IMR-90 (cell line): Measurements from ENCODE around the gene COPA. TPM values are rescaled to one million over a fixed set of nuclear protein-coding genes. Genes with fewer than 3 reads are reported as not detected.

Experiments used
- ATAC-seq: fragments of 200-7000 bp; cut with Tn5 transposase; 2 replicates; pipeline ENCODE4 v1.9.1; 2020; ENCODE audit warnings: low read depth, mild to moderate bottlenecking, moderate library complexity
- BruUV-seq: library from RNA; stranded (reverse); fragments of 400-500 nt; replicated peaks from 2 replicates; lab custom pipeline; 2021; lab: Mats Ljungman, UMichigan
- CTCF ChIA-PET: fragments of 300-600 bp; formaldehyde crosslinking; extraction: SDS; loops from one replicate; lab custom pipeline; 2021; ENCODE audit warnings: antibody characterized with exemption; lab: Yijun Ruan, JAX
- POLR2A ChIA-PET: fragments of 300-600 bp; sonication (Branson Sonifier 250); formaldehyde crosslinking; loops from one replicate; lab custom pipeline; 2022; ENCODE audit warnings: antibody characterized with exemption; ENCODE audit not compliant: unreplicated experiment; lab: Charles Lee
- DNase-seq: peaks from one replicate; pipeline ENCODE4 v3.0.0; 2013
- H2AFZ ChIP-seq: replicated peaks from 2 replicates; pipeline ENCODE3; 2013; ENCODE audit warnings: low read length, mild to moderate bottlenecking; ENCODE audit not compliant: poor library complexity
- H2AK5ac ChIP-seq: 2 replicates; pipeline ENCODE4 v1.6.1; 2013; ENCODE audit warnings: low read depth, low read length, inconsistent platforms
- H2AK9ac ChIP-seq: replicated peaks from 2 replicates; pipeline ENCODE3; 2013; ENCODE audit warnings: mild to moderate bottlenecking, low read depth, low read length, moderate library complexity; ENCODE audit not compliant: poor library complexity
- H2BK120ac ChIP-seq: 2 replicates; pipeline ENCODE4 v1.6.1; 2013; ENCODE audit warnings: low read depth, low read length, inconsistent platforms
- H2BK15ac ChIP-seq: 3 replicates; pipeline ENCODE4 v1.6.1; 2013; ENCODE audit warnings: low read depth, low read length, inconsistent platforms
- H2BK20ac ChIP-seq: 2 replicates; pipeline ENCODE4 v1.6.1; 2013; ENCODE audit warnings: low read depth, mild to moderate bottlenecking, inconsistent platforms, low read length, moderate library complexity
- H2BK5ac ChIP-seq: 2 replicates; pipeline ENCODE4 v1.6.1; 2013; ENCODE audit warnings: mild to moderate bottlenecking, low read depth, low read length, inconsistent platforms; ENCODE audit not compliant: poor library complexity, severe bottlenecking
- H3K14ac ChIP-seq: replicated peaks from 2 replicates; pipeline ENCODE4 v1.6.1; 2013; ENCODE audit warnings: low read depth, low read length, inconsistent platforms
- H3K18ac ChIP-seq: 2 replicates; pipeline ENCODE4 v1.6.1; 2013; ENCODE audit warnings: low read depth, low read length, control low read depth
- H3K23ac ChIP-seq: 2 replicates; pipeline ENCODE4 v1.6.1; 2013; ENCODE audit warnings: low read depth, low read length, inconsistent platforms
- H3K27ac ChIP-seq: 2 replicates; pipeline ENCODE4 v1.5.1; 2013; ENCODE audit warnings: mild to moderate bottlenecking, control low read depth, low read length; ENCODE audit not compliant: insufficient read depth
- H3K27me3 ChIP-seq: 2 replicates; pipeline ENCODE4 v1.6.1; 2013; ENCODE audit warnings: low read length; ENCODE audit not compliant: control insufficient read depth, insufficient read depth
- H3K36me3 ChIP-seq: 2 replicates; pipeline ENCODE4 v1.6.1; 2013; ENCODE audit warnings: low read length, mixed read lengths; ENCODE audit not compliant: control insufficient read depth, insufficient read depth
- H3K4ac ChIP-seq: 2 replicates; pipeline ENCODE4 v1.6.1; 2013; ENCODE audit warnings: low read depth, low read length, inconsistent platforms
- H3K4me1 ChIP-seq: 2 replicates; pipeline ENCODE4 v1.6.1; 2013; ENCODE audit warnings: low read length, mixed read lengths; ENCODE audit not compliant: control insufficient read depth, insufficient read depth
- H3K4me2 ChIP-seq: 2 replicates; pipeline ENCODE4 v1.6.1; 2013; ENCODE audit warnings: low read depth, mild to moderate bottlenecking, control low read depth, low read length, moderate library complexity
- H3K4me3 ChIP-seq: 2 replicates; pipeline ENCODE4 v1.5.1; 2013; ENCODE audit warnings: low read depth, mild to moderate bottlenecking, control low read depth, low read length, moderate library complexity; ENCODE audit not compliant: insufficient read depth
- H3K56ac ChIP-seq: 2 replicates; pipeline ENCODE4 v1.6.1; 2013; ENCODE audit warnings: low read length, inconsistent platforms; ENCODE audit not compliant: insufficient read depth; ENCODE audit errors: extremely low read depth
- H3K79me1 ChIP-seq, 2 experiments: 2 replicates each; pipeline ENCODE4 v1.6.1; 2013; ENCODE audit warnings: low read length in 2 of 2, inconsistent platforms in 1 of 2, low read depth in 1 of 2
- H3K9ac ChIP-seq: 2 replicates; pipeline ENCODE4 v1.6.1; 2013; ENCODE audit warnings: low read depth, low read length, control low read depth
- H3K9me1 ChIP-seq: 2 replicates; pipeline ENCODE4 v1.6.1; 2013; ENCODE audit warnings: low read length, inconsistent platforms; ENCODE audit not compliant: insufficient read depth
- H3K9me3 ChIP-seq: 2 replicates; pipeline ENCODE4 v1.6.1; 2013; ENCODE audit warnings: low read length; ENCODE audit not compliant: control insufficient read depth, insufficient read depth
- H4K20me1 ChIP-seq: 2 replicates; pipeline ENCODE4 v1.6.1; 2013; ENCODE audit warnings: low read length, inconsistent platforms; ENCODE audit not compliant: insufficient read depth
- H4K5ac ChIP-seq: 2 replicates; pipeline ENCODE4 v1.6.1; 2013; ENCODE audit warnings: mild to moderate bottlenecking, low read depth, low read length, control low read depth
- H4K8ac ChIP-seq, 2 experiments: 2 replicates each; pipeline ENCODE4 v1.6.1; 2013; ENCODE audit warnings: low read depth in 2 of 2, low read length in 2 of 2, control low read depth in 1 of 2, inconsistent platforms in 1 of 2
- H4K91ac ChIP-seq: 2 replicates; pipeline ENCODE4 v1.6.1; 2013; ENCODE audit warnings: low read depth, low read length, inconsistent platforms; ENCODE audit not compliant: insufficient read depth
- BHLHE40 ChIP-seq: fragments of 150-350 bp; IDR thresholded peaks from 2 replicates; pipeline ENCODE4 v1.6.1; 2016; ENCODE audit warnings: mild to moderate bottlenecking, low read depth, low read length
- CEBPB ChIP-seq: IDR thresholded peaks from 2 replicates; pipeline ENCODE4 v1.6.1; 2012; ENCODE audit warnings: low read depth, low read length, improper control_type of control experiment
- FOS ChIP-seq: fragments of 150-350 bp; IDR thresholded peaks from 2 replicates; pipeline ENCODE4 v1.6.1; 2016; ENCODE audit warnings: low read depth, low read length
- MAFK ChIP-seq: IDR thresholded peaks from 2 replicates; pipeline ENCODE4 v1.6.1; 2012; ENCODE audit warnings: low read depth, low read length, improper control_type of control experiment
- MAZ ChIP-seq: IDR thresholded peaks from 2 replicates; pipeline ENCODE4 v1.6.1; 2012; ENCODE audit warnings: low read depth, mild to moderate bottlenecking, low read length, improper control_type of control experiment, moderate library complexity, borderline replicate concordance
- NFE2L2 ChIP-seq: fragments of 150-350 bp; IDR thresholded peaks from 2 replicates; pipeline ENCODE4 v1.6.1; 2016; ENCODE audit warnings: low read depth, mild to moderate bottlenecking, low read length
- POLR2A ChIP-seq: IDR thresholded peaks from 2 replicates; pipeline ENCODE4 v1.6.1; 2012; ENCODE audit warnings: mild to moderate bottlenecking, low read depth, low read length
- RAD21 ChIP-seq: IDR thresholded peaks from 2 replicates; pipeline ENCODE4 v1.6.1; 2012; ENCODE audit warnings: low read length, improper control_type of control experiment
- WGBS, 2 experiments: methylation state at CpG; one replicate each; pipeline versions ENCODE4 v1.1.5 to v1.1.7; 2013; ENCODE audit warnings: missing lambda C conversion rate in 2 of 2; ENCODE audit not compliant: insufficient read length in 1 of 2; ENCODE audit errors: extremely low coverage in 2 of 2; 5-methylcytosine and 5-hydroxymethylcytosine counted together
- dilution Hi-C: fragments of 300-500 bp; cut with HindIII; formaldehyde crosslinking; loops from one replicate; pipeline ENCODE4 v1.14.3; 2018; ENCODE audit warnings: low sequenced_read_pairs; ENCODE audit not compliant: unreplicated experiment
- in situ Hi-C: fragments of 300-500 bp; cut with MboI; formaldehyde crosslinking; loops from 3 replicates; pipeline ENCODE4 v1.14.3; 2019; ENCODE audit warnings: low sequenced_read_pairs, inconsistent platforms, mixed read lengths
- intact Hi-C: fragments of 100-400 bp; cut with micrococcal nuclease; formaldehyde crosslinking; loops from 2 replicates; pipeline ENCODE4 v1.10.0; 2022
- polyA plus RNA-seq, 3 experiments: library from polyadenylated mRNA; depleted of rRNA; stranded (reverse); fragments of >200 nt; gene quantifications; 2 replicates each; pipeline ENCODE4 v1.2.3, GENCODE V29; 2012; ENCODE audit warnings: low replicate concordance in 1 of 3
- total RNA-seq: library from RNA; depleted of rRNA; stranded (reverse); fragments of >200 nt; gene quantifications from 2 replicates; pipeline ENCODE4 v1.2.3, GENCODE V29; 2012

COPA gene
- total and polyA plus RNA-seq, 2 of the 4 experiments (the other 2 are of a cell fraction): 204 to 436 TPM

GRCh38 chr1:160308451-160309184 lies 34.4 kb downstream of the COPA start:
- H3K4me1 ChIP-seq: no peaks in the 10 kb centered on the region
- no peak overlapping the region for H3K9ac ChIP-seq
- H3K23ac ChIP-seq: no peak overlapping the region
- H2BK20ac ChIP-seq: no peak overlapping the region
- H3K4me2 ChIP-seq: no peak overlapping the region
- H4K91ac ChIP-seq: no peak overlapping the region
- intact Hi-C loops (no loop called here), dilution Hi-C loops (no loop called here), in situ Hi-C loops (no loop called here)
- DNase-seq (no peak), ATAC-seq (no peak)
- no peak overlapping the region for H2BK120ac ChIP-seq
- H2AK5ac ChIP-seq: no peak overlapping the region
- ChIA-PET POLR2A (no interaction called here), CTCF (interaction anchor here (0.8 to 1.6 kb wide), 3 partner anchors 8 to 17 kb away, joined by 3 to 5 read pairs (median 3); no protein-coding TSS in a partner anchor)
- peaks cover 31% of the 10 kb centered on the region in 2 experiments for H3K79me1 ChIP-seq
- no TSS peak for BruUV-seq
- H3K4me3 ChIP-seq: no peak overlapping the region
- peaks cover 63% of the 10 kb centered on the region for H3K36me3 ChIP-seq
- H2BK15ac ChIP-seq: no peak overlapping the region
- H3K27me3 ChIP-seq: no peaks in the 10 kb centered on the region
- H2AFZ ChIP-seq: no peak overlapping the region
- H3K18ac ChIP-seq: no peak overlapping the region
- no peak overlapping the region for H2BK5ac ChIP-seq
- H3K4ac ChIP-seq: no peak overlapping the region
- no CpG with 5 or more reads among the region's 4 CpGs for WGBS, 2 experiments
- H4K20me1 ChIP-seq: peaks cover 18% of the 10 kb centered on the region
- H3K56ac ChIP-seq: no peak overlapping the region
- H4K5ac ChIP-seq: no peak overlapping the region
- no peak overlapping the region for H4K8ac ChIP-seq
- no peak overlapping the region for H3K14ac ChIP-seq
- H2AK9ac ChIP-seq: no peak overlapping the region
- no peak for TF ChIP-seq RAD21
- no peak for TF ChIP-seq NFE2L2
- no peak for TF ChIP-seq MAZ
- no peak for TF ChIP-seq MAFK
- TF ChIP-seq FOS: no peak
- no peak for TF ChIP-seq BHLHE40
- TF ChIP-seq POLR2A: no peak
- no peak for TF ChIP-seq CEBPB
- H3K9me3 ChIP-seq: no peaks in the 10 kb centered on the region
- H3K9me1 ChIP-seq: no peaks in the 10 kb centered on the region; the same call in 1 of the 2 replicates
- H3K27ac ChIP-seq: no peak overlapping the region
